HG03095 (cell line): Measurements from ENCODE around the gene RXFP4.
"Not testable (repeated sequence)": the region's sequence is repeated elsewhere in the genome, so short reads cannot be mapped to it uniquely, and the experiment has no call there.

Experiments
- ATAC-seq: cut with Tn5 transposase; IDR thresholded peaks from one replicate; pipeline ENCODE4 v1.9.1; 2021; ENCODE audit warnings: moderate library complexity; ENCODE audit not compliant: unreplicated experiment

RXFP4 gene

GRCh38 chr1:155940993-155941844, at the start of gene RXFP4:
Gene RXFP4, plus strand, starts transcription at chr1:155941638. Its CDS starts 72 bp downstream, at chr1:155941710.
- ATAC-seq: no peak

GRCh38 chr1:155892796-155893195, 48.6 kb upstream of the RXFP4 start:
- ATAC-seq: no peak

- no peak for ATAC-seq
These were observed 47.9 kb upstream of the RXFP4 start for GRCh38 chr1:155893389-155894142.

GRCh38 chr1:155895617-155896016, 45.8 kb upstream of the RXFP4 start:
- ATAC-seq: not testable (repeated sequence)

GRCh38 chr1:155896476-155896875, 45.0 kb upstream of the RXFP4 start:
- ATAC-seq: not testable (repeated sequence)

- no peak for ATAC-seq
These were observed 43.7 kb upstream of the RXFP4 start for GRCh38 chr1:155897746-155898145.

- ATAC-seq: no peak
These were observed 42.5 kb upstream of the RXFP4 start for GRCh38 chr1:155898888-155899287.

- no peak for ATAC-seq
These were observed 41.8 kb upstream of the RXFP4 start for GRCh38 chr1:155899683-155900082.

- no peak for ATAC-seq
These were observed 41.3 kb upstream of the RXFP4 start for GRCh38 chr1:155900161-155900560.

- no peak for ATAC-seq
These were observed 37.2 kb upstream of the RXFP4 start for GRCh38 chr1:155904261-155904660.

GRCh38 chr1:155909894-155910293, 31.5 kb upstream of the RXFP4 start:
- no peak for ATAC-seq

GRCh38 chr1:155910621-155911121, 30.8 kb upstream of the RXFP4 start:
- no peak for ATAC-seq

GRCh38 chr1:155911156-155912055, 30.0 kb upstream of the RXFP4 start, which contains the start of gene RIT1:
Gene RIT1, minus strand, starts transcription at chr1:155911349. Its CDS starts 588 bp downstream, at chr1:155910761.
- ATAC-seq: peak; percentile 73

GRCh38 chr1:155912056-155912536, 29.3 kb upstream of the RXFP4 start:
- ATAC-seq: no peak

GRCh38 chr1:155913969-155914757, 27.3 kb upstream of the RXFP4 start:
- ATAC-seq: no peak

GRCh38 chr1:155918660-155919059, 22.8 kb upstream of the RXFP4 start:
- ATAC-seq: no peak

GRCh38 chr1:155919801-155920200, 21.6 kb upstream of the RXFP4 start:
- no peak for ATAC-seq

GRCh38 chr1:155920717-155921116, 20.7 kb upstream of the RXFP4 start:
- no peak for ATAC-seq

- ATAC-seq: no peak
These were observed 15.9 kb upstream of the RXFP4 start for GRCh38 chr1:155925506-155925905.

GRCh38 chr1:155929057-155929456, 12.4 kb upstream of the RXFP4 start:
- ATAC-seq: no peak
